GM21367 (cell line): ENCODE data around the gene EP400.
"Not testable (repeated sequence)": the region's sequence is repeated elsewhere in the genome, so short reads cannot be mapped to it uniquely, and the experiment has no call there.

ENCODE experiments used
- ATAC-seq: cut with Tn5 transposase; IDR thresholded peaks from one replicate; pipeline ENCODE4 v1.9.1; 2021; ENCODE audit not compliant: unreplicated experiment

The EP400 gene

GRCh38 chr12:132043216-132043615, 93.5 kb downstream of the EP400 start:
- no peak for ATAC-seq

GRCh38 chr12:132043770-132044467, 94.2 kb downstream of the EP400 start:
- no peak for ATAC-seq

DNA sequence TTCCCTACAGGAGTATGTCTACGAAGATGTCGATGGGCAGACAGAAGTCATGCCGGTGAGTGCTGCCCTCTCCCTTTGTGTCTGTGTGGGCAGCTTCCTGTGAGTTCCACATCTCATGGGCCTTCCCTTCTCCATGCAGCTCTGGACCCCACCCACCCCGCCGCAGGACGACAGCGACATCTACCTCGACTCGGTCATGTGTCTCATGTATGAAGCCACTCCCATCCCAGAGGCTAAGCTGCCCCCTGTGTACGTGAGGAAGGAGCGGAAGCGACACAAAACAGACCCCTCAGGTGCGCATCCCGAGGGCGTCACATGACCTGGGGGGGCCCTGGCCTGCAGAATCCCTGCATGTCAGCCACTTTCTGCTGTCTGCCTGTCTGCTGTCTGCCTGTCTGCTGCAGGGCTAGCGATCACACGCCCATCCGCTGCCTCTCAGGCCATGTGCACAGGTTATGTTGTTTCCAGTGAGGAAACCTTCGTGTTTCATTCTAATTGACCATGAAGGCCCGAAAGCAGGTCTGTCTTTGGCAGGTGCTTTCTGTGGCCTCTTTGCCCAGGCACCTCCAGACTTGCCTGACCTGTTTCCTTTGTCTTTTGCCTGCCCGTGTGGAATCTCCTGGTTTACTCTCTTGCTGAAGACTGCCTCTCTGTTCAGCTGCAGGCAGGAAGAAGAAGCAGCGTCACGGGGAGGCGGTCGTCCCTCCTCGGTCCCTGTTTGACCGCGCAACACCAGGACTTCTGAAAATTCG, 95.1 kb downstream of the EP400 start:
- no peak for ATAC-seq

GRCh38 chr12:132045751-132046150, 96.0 kb downstream of the EP400 start:
- no peak for ATAC-seq

DNA sequence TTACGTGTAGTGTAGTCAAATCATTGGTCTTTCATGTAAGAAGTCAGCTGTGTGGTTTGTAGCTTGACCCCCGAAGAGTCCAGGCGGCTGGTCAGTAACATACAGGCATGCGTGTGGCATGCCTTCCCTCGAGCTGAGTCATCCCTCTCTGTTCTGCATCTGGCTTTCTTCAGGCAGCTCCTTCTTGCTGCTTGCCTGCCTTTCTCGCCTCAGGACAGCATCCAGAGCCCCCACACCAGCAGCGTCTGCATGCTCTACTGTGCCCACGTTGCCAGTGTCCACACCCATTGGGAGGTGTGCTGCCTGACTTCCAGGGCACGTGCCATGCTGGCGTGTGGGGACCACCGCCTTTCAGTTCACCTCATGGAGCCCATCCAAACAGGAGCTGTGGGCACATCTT, 96.8 kb downstream of the EP400 start:
- ATAC-seq = no peak

DNA sequence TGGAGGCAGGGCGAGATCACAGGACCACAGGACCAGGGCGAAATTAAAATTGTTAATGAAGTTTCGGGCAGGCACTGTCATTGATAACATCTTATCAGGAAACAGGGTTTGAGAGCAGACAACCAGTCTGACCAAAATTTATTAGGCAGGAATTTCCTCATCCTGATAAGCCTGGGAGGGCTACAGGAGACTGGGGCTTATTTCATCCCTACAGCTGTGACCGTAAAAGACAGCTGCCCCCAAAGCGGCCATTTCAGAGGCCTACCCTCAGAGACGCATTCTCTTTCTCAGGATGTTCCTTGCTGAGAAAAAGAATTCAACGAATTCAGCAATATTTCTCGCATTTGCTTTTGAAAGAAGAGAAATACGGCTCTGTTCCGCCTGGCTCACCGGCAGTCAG, 97.9 kb downstream of the EP400 start:
- not testable (repeated sequence) for ATAC-seq

DNA sequence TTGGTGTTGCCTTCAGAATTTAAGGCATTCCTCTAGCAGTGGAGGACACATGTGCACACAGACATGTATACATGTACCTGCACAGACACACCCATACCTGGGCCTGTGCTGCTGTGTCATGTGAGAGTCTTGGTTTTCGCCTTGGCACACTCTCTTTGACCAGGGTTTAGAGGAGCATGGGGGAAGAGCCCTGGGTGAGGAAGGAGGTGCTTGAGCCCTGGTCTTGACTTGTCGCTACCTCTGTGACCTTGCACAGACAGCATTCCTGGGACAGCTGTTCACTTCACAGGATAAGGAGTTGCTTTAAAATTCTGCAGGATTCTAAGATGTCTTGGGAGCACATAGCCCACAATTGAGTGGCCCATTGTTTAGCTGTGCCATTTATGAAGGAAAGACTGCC, 99.7 kb downstream of the EP400 start:
- ATAC-seq = no peak

- no peak for ATAC-seq
Measured at GRCh38 chr12:132049876-132050275, 100.1 kb downstream of the EP400 start.

GRCh38 chr12:132051718-132052117, 102.0 kb downstream of the EP400 start:
- ATAC-seq = not testable (repeated sequence)

DNA sequence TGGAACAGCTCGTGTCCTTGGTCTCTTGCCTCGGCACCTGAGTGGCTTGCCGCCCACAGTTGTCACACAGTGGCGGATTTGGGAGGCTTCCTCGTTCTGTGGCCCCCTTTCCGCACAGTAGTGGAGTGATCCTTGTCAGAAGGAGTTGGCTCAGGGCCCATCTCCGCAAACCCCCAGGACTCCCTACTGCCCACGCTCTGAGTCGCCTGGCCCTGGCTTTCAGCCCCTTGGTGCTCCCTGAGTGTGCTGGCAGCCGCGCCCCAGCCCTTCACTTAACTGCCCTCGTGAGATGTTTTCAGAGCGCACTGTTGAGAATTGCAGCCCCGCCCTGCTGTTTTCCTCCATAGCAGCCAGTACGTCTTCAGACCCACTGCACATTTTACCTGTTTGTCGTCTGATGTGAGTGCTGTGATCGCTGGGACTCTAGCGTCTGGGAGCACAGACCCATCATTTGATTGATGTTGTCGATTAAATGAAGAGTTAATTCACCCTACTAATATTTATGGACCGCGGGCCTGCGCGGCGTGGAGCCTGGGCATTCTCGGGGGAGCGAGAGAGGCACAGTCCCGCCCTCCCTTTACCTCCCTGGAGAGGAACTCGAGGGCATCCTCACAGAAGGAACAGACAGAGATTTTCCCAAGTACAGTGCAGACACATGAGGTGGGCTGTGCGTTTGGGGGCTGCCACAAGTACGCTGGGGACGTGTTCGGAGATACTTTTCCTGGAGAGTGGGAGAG, 102.6 kb downstream of the EP400 start:
- ATAC-seq = no peak

- ATAC-seq = no peak
Measured at GRCh38 chr12:132053338-132054330, 103.9 kb downstream of the EP400 start.

- no peak for ATAC-seq
Measured at GRCh38 chr12:132054983-132055382, 105.2 kb downstream of the EP400 start.

GRCh38 chr12:132055535-132056096, 105.9 kb downstream of the EP400 start:
- no peak for ATAC-seq

DNA sequence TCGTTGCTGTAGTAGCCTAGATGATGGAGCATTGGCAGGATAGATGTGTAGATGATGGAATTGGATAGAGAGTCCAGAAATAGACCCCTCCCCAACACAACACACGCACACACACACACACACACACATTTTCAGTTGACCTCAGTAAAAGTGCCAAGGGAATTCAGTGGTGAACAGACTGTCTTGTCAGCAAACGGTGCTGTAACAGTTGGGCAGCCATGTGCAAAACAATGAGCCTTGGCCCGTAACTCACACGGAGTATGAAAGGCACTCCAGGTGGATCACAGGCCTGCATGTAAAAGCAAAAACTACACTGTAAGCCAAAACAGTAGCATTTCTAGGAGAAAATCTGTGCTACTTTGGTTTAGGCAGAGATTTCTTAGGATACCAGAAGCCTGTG, 106.6 kb downstream of the EP400 start:
- ATAC-seq = no peak

DNA sequence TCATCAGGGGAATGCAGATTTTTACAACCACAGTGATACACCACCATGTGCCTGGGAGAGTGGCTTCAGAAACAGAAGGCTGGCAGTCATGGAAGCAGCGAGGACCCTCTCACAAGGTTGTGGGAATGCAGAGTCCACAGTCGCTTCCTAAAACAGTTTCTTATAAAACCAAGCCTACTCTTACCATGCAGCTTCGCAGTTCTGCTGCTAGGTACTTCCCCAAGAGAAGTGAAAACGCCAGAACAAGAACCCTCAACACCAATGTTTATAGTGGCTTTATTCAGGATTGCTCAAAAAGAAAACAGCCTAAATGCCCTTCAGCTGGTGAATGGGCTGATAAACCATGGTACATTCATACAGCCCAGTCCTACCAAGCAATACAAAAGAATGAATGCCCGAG, 107.2 kb downstream of the EP400 start:
- no peak for ATAC-seq

- no peak for ATAC-seq
Measured at GRCh38 chr12:132057691-132058090, 107.9 kb downstream of the EP400 start.

- ATAC-seq = no peak
Measured at GRCh38 chr12:132061197-132061596, 111.5 kb downstream of the EP400 start.

- no peak for ATAC-seq
Measured at GRCh38 chr12:132061641-132062430, 112.1 kb downstream of the EP400 start.

DNA sequence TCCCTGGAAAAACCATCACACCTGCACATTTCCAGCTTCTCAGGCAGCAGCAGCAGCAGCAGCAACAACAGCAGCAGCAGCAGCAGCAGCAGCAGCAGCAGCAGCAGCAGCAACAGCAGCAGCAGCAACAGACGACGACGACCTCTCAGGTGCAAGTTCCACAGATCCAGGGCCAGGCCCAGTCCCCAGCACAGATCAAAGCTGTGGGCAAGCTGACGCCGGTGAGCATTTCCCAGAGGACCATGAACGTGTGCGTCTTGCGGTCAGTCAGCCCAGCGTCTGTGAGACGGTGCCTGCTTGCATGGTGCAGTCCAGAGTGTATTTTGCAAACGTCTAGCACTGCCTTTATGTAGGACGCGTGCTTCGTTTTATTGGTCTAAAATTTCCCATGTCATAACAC, 112.7 kb downstream of the EP400 start:
- no peak for ATAC-seq

- no peak for ATAC-seq
Measured at GRCh38 chr12:132063491-132063890, 113.7 kb downstream of the EP400 start.
